ENCODE data around the gene NOD1.
"Not testable (repeated sequence)": the region's sequence is repeated elsewhere in the genome, so short reads cannot be mapped to it uniquely, and the experiment has no call there.

Gene NOD1

DNA sequence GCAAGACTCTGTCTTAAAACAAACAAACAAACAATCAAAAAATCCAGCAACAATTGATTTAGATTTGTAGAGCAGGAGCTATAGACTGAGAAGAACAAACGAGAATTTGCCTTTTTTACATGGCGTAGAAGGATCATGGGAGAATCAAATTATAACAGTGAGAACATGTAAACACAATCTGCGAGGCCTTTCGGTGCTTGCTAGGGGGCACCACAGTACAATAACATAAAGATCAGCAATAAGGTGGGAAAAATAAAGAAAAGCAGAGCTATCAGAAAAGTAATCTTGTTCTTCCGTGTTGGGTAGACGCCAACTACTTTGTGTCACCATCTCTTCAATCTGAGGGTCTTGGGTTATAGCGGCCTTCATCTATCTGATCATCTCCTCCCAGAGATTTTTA is 82.2 kb downstream of the NOD1 start:
- Histone ChIP-seq H3K27me3 (ENCODE audit: insufficient read depth, low read length) (no peaks in the 10 kb centered on the region), H3K4me1 (ENCODE audit: insufficient read depth, low read length) (no peaks in the 10 kb centered on the region), H3K4me3 (ENCODE audit: low read length) (no peak overlapping the region), H3K36me3 (ENCODE audit: insufficient read depth, low read length) (no peaks in the 10 kb centered on the region), H3K9me3 (ENCODE audit: low read length) (no peaks in the 10 kb centered on the region), H2AFZ (ENCODE audit: low read depth, low read length) (no peak overlapping the region)

- Histone ChIP-seq H3K4me1 (ENCODE audit: insufficient read depth, low read length) (peaks cover 2% of the 10 kb centered on the region), H2AFZ (ENCODE audit: low read depth, low read length) (no peak overlapping the region), H3K36me3 (ENCODE audit: insufficient read depth, low read length) (no peaks in the 10 kb centered on the region), H3K9me3 (ENCODE audit: low read length) (no peaks in the 10 kb centered on the region), H3K4me3 (ENCODE audit: low read length) (no peak overlapping the region), H3K27me3 (ENCODE audit: insufficient read depth, low read length) (no peaks in the 10 kb centered on the region)
Measured at GRCh38 chr7:30395676-30396075, 82.9 kb downstream of the NOD1 start.

GRCh38 chr7:30391806-30392205 is 86.8 kb downstream of the NOD1 start:
- H3K27me3 ChIP-seq (ENCODE audit: insufficient read depth, low read length): no peaks in the 10 kb centered on the region
- H3K4me3 ChIP-seq (ENCODE audit: low read length): no peak overlapping the region
- peaks cover 2% of the 10 kb centered on the region for H3K4me1 ChIP-seq (ENCODE audit: insufficient read depth, low read length)
- H3K9me3 ChIP-seq (ENCODE audit: low read length): no peaks in the 10 kb centered on the region
- H3K36me3 ChIP-seq (ENCODE audit: insufficient read depth, low read length): no peaks in the 10 kb centered on the region
- no peak overlapping the region for H2AFZ ChIP-seq (ENCODE audit: low read depth, low read length)

GRCh38 chr7:30390736-30391636 is 87.6 kb downstream of the NOD1 start:
- no peak overlapping the region for H2AFZ ChIP-seq (ENCODE audit: low read depth, low read length)
- H3K4me1 ChIP-seq (ENCODE audit: insufficient read depth, low read length): peaks cover 2% of the 10 kb centered on the region
- no peaks in the 10 kb centered on the region for H3K27me3 ChIP-seq (ENCODE audit: insufficient read depth, low read length)
- no peaks in the 10 kb centered on the region for H3K9me3 ChIP-seq (ENCODE audit: low read length)
- H3K36me3 ChIP-seq (ENCODE audit: insufficient read depth, low read length): no peaks in the 10 kb centered on the region
- H3K4me3 ChIP-seq (ENCODE audit: low read length): no peak overlapping the region

DNA sequence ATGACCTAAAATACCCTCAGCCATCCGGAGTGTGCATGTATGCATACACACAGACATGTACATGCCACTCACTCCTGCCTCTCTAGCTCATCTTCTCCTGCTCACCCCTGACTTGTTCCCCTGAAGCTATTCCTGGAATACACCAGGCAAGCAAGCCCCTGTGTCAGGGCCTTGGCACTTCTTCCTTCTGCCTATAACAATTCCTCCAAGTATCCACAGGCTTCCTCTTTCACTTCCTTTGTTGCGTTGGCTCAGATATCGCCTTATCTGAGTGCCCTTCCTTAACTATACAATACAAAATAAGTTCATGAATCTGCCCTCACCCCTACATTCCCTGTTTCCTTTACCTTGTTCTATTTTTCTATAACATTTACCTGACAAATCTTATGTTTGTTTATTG is 88.8 kb downstream of the NOD1 start:
- Histone ChIP-seq H3K4me1 (ENCODE audit: insufficient read depth, low read length) (peaks cover 2% of the 10 kb centered on the region), H3K27me3 (ENCODE audit: insufficient read depth, low read length) (no peaks in the 10 kb centered on the region), H3K4me3 (ENCODE audit: low read length) (no peak overlapping the region), H3K36me3 (ENCODE audit: insufficient read depth, low read length) (no peaks in the 10 kb centered on the region), H3K9me3 (ENCODE audit: low read length) (no peaks in the 10 kb centered on the region), H2AFZ (ENCODE audit: low read depth, low read length) (no peak overlapping the region)

- H3K27me3 ChIP-seq (ENCODE audit: insufficient read depth, low read length): no peaks in the 10 kb centered on the region
- no peak overlapping the region for H3K4me3 ChIP-seq (ENCODE audit: low read length)
- H3K9me3 ChIP-seq (ENCODE audit: low read length): no peaks in the 10 kb centered on the region
- H3K36me3 ChIP-seq (ENCODE audit: insufficient read depth, low read length): no peaks in the 10 kb centered on the region
- no peaks in the 10 kb centered on the region for H3K4me1 ChIP-seq (ENCODE audit: insufficient read depth, low read length)
- no peak overlapping the region for H2AFZ ChIP-seq (ENCODE audit: low read depth, low read length)
Measured at GRCh38 chr7:30382607-30383006, 96.0 kb downstream of the NOD1 start.

- H3K36me3 ChIP-seq (ENCODE audit: insufficient read depth, low read length); H3K9me3 ChIP-seq (ENCODE audit: low read length); H3K4me1 ChIP-seq (ENCODE audit: insufficient read depth, low read length); H3K4me3 ChIP-seq (ENCODE audit: low read length); H2AFZ ChIP-seq (ENCODE audit: low read depth, low read length); H3K27me3 ChIP-seq (ENCODE audit: insufficient read depth, low read length): not testable (repeated sequence)
Measured at GRCh38 chr7:30380824-30381223, 97.8 kb downstream of the NOD1 start.

DNA sequence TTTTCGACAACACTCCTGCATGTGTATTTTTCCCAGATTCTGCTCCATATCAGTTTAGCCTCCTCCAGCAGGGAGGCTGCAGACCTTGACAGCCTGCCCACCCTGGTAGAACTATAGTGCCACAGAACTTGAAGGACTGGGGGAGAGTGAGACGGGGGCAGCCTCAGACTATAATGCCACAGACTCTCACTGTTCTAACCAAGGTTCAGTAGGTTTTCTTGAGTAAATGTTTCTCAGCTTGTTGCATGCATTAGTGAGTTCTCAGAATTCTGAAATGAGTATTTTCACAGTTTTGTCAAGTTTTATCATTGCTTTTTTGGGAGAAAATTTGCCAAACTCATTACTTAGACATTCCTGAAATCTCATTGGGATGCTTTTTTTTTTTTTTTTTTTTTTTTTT is 98.3 kb downstream of the NOD1 start:
- H3K36me3 ChIP-seq (ENCODE audit: insufficient read depth, low read length): no peaks in the 10 kb centered on the region
- H2AFZ ChIP-seq (ENCODE audit: low read depth, low read length): no peak overlapping the region
- H3K9me3 ChIP-seq (ENCODE audit: low read length): no peaks in the 10 kb centered on the region
- H3K27me3 ChIP-seq (ENCODE audit: insufficient read depth, low read length): no peaks in the 10 kb centered on the region
- no peak overlapping the region for H3K4me3 ChIP-seq (ENCODE audit: low read length)
- H3K4me1 ChIP-seq (ENCODE audit: insufficient read depth, low read length): no peaks in the 10 kb centered on the region

- no peaks in the 10 kb centered on the region for H3K36me3 ChIP-seq (ENCODE audit: insufficient read depth, low read length)
- H3K4me3 ChIP-seq (ENCODE audit: low read length): no peak overlapping the region
- H3K4me1 ChIP-seq (ENCODE audit: insufficient read depth, low read length): no peaks in the 10 kb centered on the region
- H3K9me3 ChIP-seq (ENCODE audit: low read length): no peaks in the 10 kb centered on the region
- no peaks in the 10 kb centered on the region for H3K27me3 ChIP-seq (ENCODE audit: insufficient read depth, low read length)
- H2AFZ ChIP-seq (ENCODE audit: low read depth, low read length): no peak overlapping the region
Measured at GRCh38 chr7:30379741-30380140, 98.8 kb downstream of the NOD1 start.

- H3K9me3 ChIP-seq (ENCODE audit: low read length): no peaks in the 10 kb centered on the region
- H3K4me1 ChIP-seq (ENCODE audit: insufficient read depth, low read length): no peaks in the 10 kb centered on the region
- H3K36me3 ChIP-seq (ENCODE audit: insufficient read depth, low read length): no peaks in the 10 kb centered on the region
- H3K27me3 ChIP-seq (ENCODE audit: insufficient read depth, low read length): no peaks in the 10 kb centered on the region
- H2AFZ ChIP-seq (ENCODE audit: low read depth, low read length): no peak overlapping the region
- H3K4me3 ChIP-seq (ENCODE audit: low read length): no peak overlapping the region
Measured at GRCh38 chr7:30379131-30379530, 99.5 kb downstream of the NOD1 start.

DNA sequence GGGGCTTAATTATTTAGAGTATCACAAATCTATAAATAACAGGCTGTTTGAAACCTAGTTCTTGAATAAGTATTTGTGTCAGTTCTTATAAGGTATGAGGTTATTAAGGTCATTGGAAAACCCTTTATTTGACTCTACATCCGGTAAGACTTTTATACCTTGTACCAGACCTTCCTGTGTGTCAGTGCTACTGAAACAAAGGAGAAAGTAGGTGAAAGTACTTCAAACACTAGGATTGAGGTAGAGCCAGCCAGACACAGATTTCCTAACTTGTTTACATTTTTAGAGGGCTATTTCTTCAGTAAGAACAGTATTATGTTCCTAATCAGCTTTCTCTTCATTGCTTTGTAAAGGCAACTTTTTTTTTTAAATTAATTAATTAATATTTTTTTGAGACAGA is 100.3 kb downstream of the NOD1 start:
- Histone ChIP-seq H3K4me3 (ENCODE audit: low read length) (no peak overlapping the region), H2AFZ (ENCODE audit: low read depth, low read length) (no peak overlapping the region), H3K9me3 (ENCODE audit: low read length) (no peaks in the 10 kb centered on the region), H3K27me3 (ENCODE audit: insufficient read depth, low read length) (no peaks in the 10 kb centered on the region), H3K36me3 (ENCODE audit: insufficient read depth, low read length) (no peaks in the 10 kb centered on the region), H3K4me1 (ENCODE audit: insufficient read depth, low read length) (no peaks in the 10 kb centered on the region)

Measured in neuron (in vitro differentiated cells).